ENCODE measurements around the gene BAIAP2L1. TPM values are rescaled to one million over a fixed set of nuclear protein-coding genes. Genes with fewer than 3 reads are reported as not detected.

BAIAP2L1 gene
- total and polyA plus RNA-seq, 9 of the 15 experiments (the other 6 are each of a cell fraction or from before 2014, with no cell fraction given), result 4.2 to 29.8 (median 15.5) TPM

DNA sequence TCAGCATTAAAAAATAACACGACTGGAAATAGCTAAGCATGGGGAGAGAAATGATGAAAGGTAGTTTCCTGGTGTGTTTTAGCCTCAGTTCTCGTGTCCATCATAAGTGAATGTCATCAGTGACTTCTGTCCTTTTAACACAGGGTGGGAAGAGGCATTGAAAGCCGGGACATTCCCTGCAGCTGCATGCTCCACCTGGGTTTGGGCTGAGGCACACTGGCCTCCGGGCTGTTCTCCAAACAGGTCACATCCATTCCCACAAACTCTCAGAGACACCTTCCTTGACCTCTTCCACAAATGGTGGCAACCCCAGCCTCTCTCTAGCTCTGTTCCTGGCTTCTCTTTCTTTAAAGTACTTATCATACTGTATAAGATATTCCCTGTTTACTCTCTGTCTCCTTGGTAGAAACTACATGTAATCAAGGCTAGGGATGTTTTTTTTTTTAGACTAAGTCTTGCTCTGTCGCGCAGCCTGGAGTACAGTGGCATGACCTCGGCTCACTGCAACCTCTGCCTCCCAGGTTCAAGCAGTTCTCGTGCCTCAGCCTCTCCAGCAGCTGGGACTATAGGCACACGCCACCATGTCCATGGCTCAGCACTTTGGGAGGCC lies 22.6 kb downstream of the BAIAP2L1 start (continued):
- TF ChIP-seq, protein P1, sequence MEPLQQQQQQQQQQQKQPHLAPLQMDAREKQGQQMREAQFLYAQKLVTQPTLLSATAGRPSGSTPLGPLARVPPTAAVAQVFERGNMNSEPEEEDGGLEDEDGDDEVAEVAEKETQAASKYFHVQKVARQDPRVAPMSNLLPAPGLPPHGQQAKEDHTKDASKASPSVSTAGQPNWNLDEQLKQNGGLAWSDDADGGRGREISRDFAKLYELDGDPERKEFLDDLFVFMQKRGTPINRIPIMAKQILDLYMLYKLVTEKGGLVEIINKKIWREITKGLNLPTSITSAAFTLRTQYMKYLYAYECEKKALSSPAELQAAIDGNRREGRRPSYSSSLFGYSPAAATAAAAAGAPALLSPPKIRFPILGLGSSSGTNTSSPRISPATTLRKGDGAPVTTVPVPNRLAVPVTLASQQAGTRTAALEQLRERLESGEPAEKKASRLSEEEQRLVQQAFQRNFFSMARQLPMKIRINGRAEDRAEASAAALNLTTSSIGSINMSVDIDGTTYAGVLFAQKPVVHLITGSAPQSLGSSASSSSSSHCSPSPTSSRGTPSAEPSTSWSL (CRISPR knock-in tag; IDR thresholded peaks at IDR 0.05; ENCODE audit: borderline replicate concordance), result no peak
- no peak for TF ChIP-seq ETS2 (tag; IDR thresholded peaks at IDR 0.05; ENCODE audit: borderline replicate concordance, poor library complexity, severe bottlenecking)
- no peak for TF ChIP-seq SAFB2 (IDR thresholded peaks at IDR 0.05; ENCODE audit: borderline replicate concordance, low read depth, low read length, severe bottlenecking)
- TF ChIP-seq, protein P2, sequence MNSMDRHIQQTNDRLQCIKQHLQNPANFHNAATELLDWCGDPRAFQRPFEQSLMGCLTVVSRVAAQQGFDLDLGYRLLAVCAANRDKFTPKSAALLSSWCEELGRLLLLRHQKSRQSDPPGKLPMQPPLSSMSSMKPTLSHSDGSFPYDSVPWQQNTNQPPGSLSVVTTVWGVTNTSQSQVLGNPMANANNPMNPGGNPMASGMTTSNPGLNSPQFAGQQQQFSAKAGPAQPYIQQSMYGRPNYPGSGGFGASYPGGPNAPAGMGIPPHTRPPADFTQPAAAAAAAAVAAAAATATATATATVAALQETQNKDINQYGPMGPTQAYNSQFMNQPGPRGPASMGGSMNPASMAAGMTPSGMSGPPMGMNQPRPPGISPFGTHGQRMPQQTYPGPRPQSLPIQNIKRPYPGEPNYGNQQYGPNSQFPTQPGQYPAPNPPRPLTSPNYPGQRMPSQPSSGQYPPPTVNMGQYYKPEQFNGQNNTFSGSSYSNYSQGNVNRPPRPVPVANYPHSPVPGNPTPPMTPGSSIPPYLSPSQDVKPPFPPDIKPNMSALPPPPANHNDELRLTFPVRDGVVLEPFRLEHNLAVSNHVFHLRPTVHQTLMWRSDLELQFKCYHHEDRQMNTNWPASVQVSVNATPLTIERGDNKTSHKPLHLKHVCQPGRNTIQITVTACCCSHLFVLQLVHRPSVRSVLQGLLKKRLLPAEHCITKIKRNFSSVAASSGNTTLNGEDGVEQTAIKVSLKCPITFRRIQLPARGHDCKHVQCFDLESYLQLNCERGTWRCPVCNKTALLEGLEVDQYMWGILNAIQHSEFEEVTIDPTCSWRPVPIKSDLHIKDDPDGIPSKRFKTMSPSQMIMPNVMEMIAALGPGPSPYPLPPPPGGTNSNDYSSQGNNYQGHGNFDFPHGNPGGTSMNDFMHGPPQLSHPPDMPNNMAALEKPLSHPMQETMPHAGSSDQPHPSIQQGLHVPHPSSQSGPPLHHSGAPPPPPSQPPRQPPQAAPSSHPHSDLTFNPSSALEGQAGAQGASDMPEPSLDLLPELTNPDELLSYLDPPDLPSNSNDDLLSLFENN (IDR thresholded peaks at IDR 0.05; ENCODE audit: low read depth in 2 of 2, low read length in 2 of 2), result no peak
